Endothelial cell (in vitro differentiated cells): ENCODE data around the gene PLEKHS1. TPM values are rescaled to one million over a fixed set of nuclear protein-coding genes. Genes with fewer than 3 reads are reported as not detected.
"Not testable (repeated sequence)": the region's sequence is repeated elsewhere in the genome, so short reads cannot be mapped to it uniquely, and the experiment has no call there.

Experiments
- DNase-seq: peaks from one replicate; pipeline ENCODE4 v3.0.0; 2021; ENCODE audit warnings: low spot score
- H3K27ac Mint-ChIP-seq: one replicate; pipeline ENCODE4 v1.8.0; 2021; ENCODE audit warnings: mixed read lengths, inconsistent platforms; ENCODE audit not compliant: unreplicated experiment
- H3K27me3 Mint-ChIP-seq: one replicate; pipeline ENCODE4 v1.8.0; 2021; ENCODE audit warnings: mild to moderate bottlenecking, moderate library complexity, mixed read lengths, inconsistent platforms; ENCODE audit not compliant: unreplicated experiment
- H3K36me3 Mint-ChIP-seq: one replicate; pipeline ENCODE4 v1.8.0; 2021; ENCODE audit warnings: mild to moderate bottlenecking, low read depth, mixed read lengths, inconsistent platforms; ENCODE audit not compliant: unreplicated experiment
- H3K4me1 Mint-ChIP-seq: one replicate; pipeline ENCODE4 v1.8.0; 2021; ENCODE audit warnings: mild to moderate bottlenecking, mixed read lengths, inconsistent platforms; ENCODE audit not compliant: unreplicated experiment
- H3K4me3 Mint-ChIP-seq: one replicate; pipeline ENCODE4 v1.8.0; 2021; ENCODE audit warnings: mild to moderate bottlenecking, mixed read lengths, inconsistent platforms; ENCODE audit not compliant: unreplicated experiment
- H3K9me3 Mint-ChIP-seq: one replicate; pipeline ENCODE4 v1.8.0; 2021; ENCODE audit warnings: mixed read lengths, inconsistent platforms; ENCODE audit not compliant: unreplicated experiment
- CTCF ChIP-seq: fragments of 200-600 bp; sonication (generic); IDR thresholded peaks from one replicate; pipeline ENCODE4 v1.5.0; 2021; ENCODE audit warnings: antibody characterized with exemption; ENCODE audit not compliant: unreplicated experiment
- total RNA-seq: library from RNA; stranded (reverse); fragmentation: NEBNext Ultra II Directional; extraction: Animal tissue kit (Norgen Biotek cat#: 25700); gene quantifications from one replicate; pipeline ENCODE4 v1.2.1, GENCODE V29; 2021; ENCODE audit not compliant: unreplicated experiment

PLEKHS1 gene
- total RNA-seq, 1 donor from 2014 or later, result not detected

GRCh38 chr10:113802997-113803396 lies 51.5 kb downstream of the PLEKHS1 start:
- peaks cover 7% of the 10 kb centered on the region for H3K4me1 Mint-ChIP-seq
- H3K9me3 Mint-ChIP-seq, result no peaks in the 10 kb centered on the region
- no peak for DNase-seq
- no peak for TF ChIP-seq CTCF
- no peaks in the 10 kb centered on the region for H3K27me3 Mint-ChIP-seq
- no peaks in the 10 kb centered on the region for H3K36me3 Mint-ChIP-seq
- H3K4me3 Mint-ChIP-seq, result no peak overlapping the region
- peak overlapping the region; percentile 87 for H3K27ac Mint-ChIP-seq

- no peaks in the 10 kb centered on the region for H3K9me3 Mint-ChIP-seq
- no peaks in the 10 kb centered on the region for H3K27me3 Mint-ChIP-seq
- H3K36me3 Mint-ChIP-seq, result no peaks in the 10 kb centered on the region
- peaks cover 7% of the 10 kb centered on the region for H3K4me1 Mint-ChIP-seq
- DNase-seq, result no peak
- no peak for TF ChIP-seq CTCF
- no peak overlapping the region for H3K27ac Mint-ChIP-seq
- no peak overlapping the region for H3K4me3 Mint-ChIP-seq
Measured at GRCh38 chr10:113806503-113806902, 55.0 kb downstream of the PLEKHS1 start.

GRCh38 chr10:113808168-113808567 lies 56.7 kb downstream of the PLEKHS1 start:
- Mint-ChIP-seq H3K36me3 (no peaks in the 10 kb centered on the region), H3K27me3 (no peaks in the 10 kb centered on the region), H3K9me3 (no peaks in the 10 kb centered on the region), H3K4me1 (peaks cover 4% of the 10 kb centered on the region), H3K27ac (no peak overlapping the region), H3K4me3 (no peak overlapping the region)
- TF ChIP-seq CTCF, result no peak
- DNase-seq, result no peak

GRCh38 chr10:113814700-113815099 lies 63.2 kb downstream of the PLEKHS1 start:
- H3K4me1 Mint-ChIP-seq, H3K9me3 Mint-ChIP-seq, H3K4me3 Mint-ChIP-seq, H3K36me3 Mint-ChIP-seq, H3K27ac Mint-ChIP-seq, H3K27me3 Mint-ChIP-seq, DNase-seq: not testable (repeated sequence)

- no peaks in the 10 kb centered on the region for H3K36me3 Mint-ChIP-seq
- TF ChIP-seq CTCF, result no peak
- no peak overlapping the region for H3K27ac Mint-ChIP-seq
- no peak overlapping the region for H3K4me3 Mint-ChIP-seq
- H3K9me3 Mint-ChIP-seq, result no peaks in the 10 kb centered on the region
- no peaks in the 10 kb centered on the region for H3K27me3 Mint-ChIP-seq
- no peak for DNase-seq
- H3K4me1 Mint-ChIP-seq, result no peaks in the 10 kb centered on the region
Measured at GRCh38 chr10:113819989-113820388, 68.5 kb downstream of the PLEKHS1 start.

GRCh38 chr10:113820507-113820906 lies 69.0 kb downstream of the PLEKHS1 start:
- no peaks in the 10 kb centered on the region for H3K4me1 Mint-ChIP-seq
- no peaks in the 10 kb centered on the region for H3K9me3 Mint-ChIP-seq
- no peak overlapping the region for H3K27ac Mint-ChIP-seq
- peak; percentile 31 for TF ChIP-seq CTCF
- DNase-seq, result peak; percentile 59
- no peak overlapping the region for H3K4me3 Mint-ChIP-seq
- no peaks in the 10 kb centered on the region for H3K27me3 Mint-ChIP-seq
- no peaks in the 10 kb centered on the region for H3K36me3 Mint-ChIP-seq

GRCh38 chr10:113821306-113821705 lies 69.8 kb downstream of the PLEKHS1 start:
- not testable (repeated sequence) for DNase-seq, H3K27ac Mint-ChIP-seq, H3K4me1 Mint-ChIP-seq, H3K9me3 Mint-ChIP-seq, H3K27me3 Mint-ChIP-seq, H3K36me3 Mint-ChIP-seq, H3K4me3 Mint-ChIP-seq
